ENCODE results near the gene SORCS1. TPM values are rescaled to one million over a fixed set of nuclear protein-coding genes. Genes with fewer than 3 reads are reported as not detected.

Gene SORCS1
- polyA plus RNA-seq, 3 donors = 0.09 TPM; not detected in 2

GRCh38 chr10:106911096-106911495, 253.4 kb downstream of the SORCS1 start:
- Mint-ChIP-seq H3K27me3 (ENCODE audit: low read depth in 3 of 3) (peaks cover 0 to 10% (median 10%) of the 10 kb centered on the region in 3 donors), H3K4me3 (no peak overlapping the region), H3K4me1 (peaks cover 2% of the 10 kb centered on the region), H3K36me3 (no peaks in the 10 kb centered on the region), H3K9me3 (peaks cover 0 to 4% (median 2%) of the 10 kb centered on the region in 7 donors), H3K27ac (no peak overlapping the region)
- Histone ChIP-seq H3K9ac (ENCODE audit: insufficient read depth, low read length, poor library complexity, severe bottlenecking) (no peak overlapping the region), H3K27ac (ENCODE audit: low read depth in 1 of 2, low read length in 2 of 2) (no peak overlapping the region), H3K4me2 (replicated peaks; ENCODE audit: extremely low read depth, low read length, poor library complexity, severe bottlenecking) (no peak overlapping the region), H3K27me3 (ENCODE audit: control insufficient read depth in 2 of 2, insufficient read depth in 2 of 2, low read length in 2 of 2) (no peaks in the 10 kb centered on the region), H3K36me3 (replicated peaks in 1 of 2; ENCODE audit: control insufficient read depth in 1 of 2, insufficient read depth in 2 of 2, low read length in 2 of 2) (no peaks in the 10 kb centered on the region), H2AFZ (ENCODE audit: insufficient read depth, low read depth, low read length, poor library complexity, severe bottlenecking) (no peak overlapping the region), H3K79me2 (ENCODE audit: insufficient read depth, low read length) (no peaks in the 10 kb centered on the region), H4K20me1 (ENCODE audit: insufficient read depth, low read length) (no peaks in the 10 kb centered on the region), H3K4me3 (replicated peaks in 1 of 3; ENCODE audit: low read depth in 2 of 3, low read length in 3 of 3) (no peak overlapping the region), H3K9me3 (replicated peaks in 1 of 2; ENCODE audit: control insufficient read depth in 1 of 2, insufficient read depth in 1 of 2, low read length in 2 of 2) (no peaks in the 10 kb centered on the region), H3K4me1 (ENCODE audit: control insufficient read depth in 1 of 2, insufficient read depth in 2 of 2, low read length in 2 of 2) (no peaks in the 10 kb centered on the region)
- intact Hi-C loops (cut with micrococcal nuclease) = no loop called here
- 87% methylated on average over 3 of the region's 3 CpGs for WGBS (ENCODE audit: insufficient coverage)
- DNase-seq = no peak
- TF ChIP-seq CTCF (IDR thresholded peaks at IDR 0.05) = no peak

- Histone ChIP-seq H3K79me2 (ENCODE audit: insufficient read depth, low read length) (no peaks in the 10 kb centered on the region), H2AFZ (ENCODE audit: insufficient read depth, low read depth, low read length, poor library complexity, severe bottlenecking) (no peak overlapping the region), H3K9ac (ENCODE audit: insufficient read depth, low read length, poor library complexity, severe bottlenecking) (no peak overlapping the region), H3K27me3 (ENCODE audit: control insufficient read depth in 2 of 2, insufficient read depth in 2 of 2, low read length in 2 of 2) (no peaks in the 10 kb centered on the region), H3K4me3 (replicated peaks in 1 of 3; ENCODE audit: low read depth in 2 of 3, low read length in 3 of 3) (no peak overlapping the region), H3K4me2 (replicated peaks; ENCODE audit: extremely low read depth, low read length, poor library complexity, severe bottlenecking) (no peak overlapping the region), H3K4me1 (ENCODE audit: control insufficient read depth in 1 of 2, insufficient read depth in 2 of 2, low read length in 2 of 2) (no peaks in the 10 kb centered on the region), H3K9me3 (replicated peaks in 1 of 2; ENCODE audit: control insufficient read depth in 1 of 2, insufficient read depth in 1 of 2, low read length in 2 of 2) (no peaks in the 10 kb centered on the region), H4K20me1 (ENCODE audit: insufficient read depth, low read length) (no peaks in the 10 kb centered on the region), H3K36me3 (replicated peaks in 1 of 2; ENCODE audit: control insufficient read depth in 1 of 2, insufficient read depth in 2 of 2, low read length in 2 of 2) (no peaks in the 10 kb centered on the region), H3K27ac (ENCODE audit: low read depth in 1 of 2, low read length in 2 of 2) (no peak overlapping the region)
- Mint-ChIP-seq H3K27me3 (ENCODE audit: low read depth in 3 of 3) (peaks cover 0 to 10% (median 10%) of the 10 kb centered on the region in 3 donors), H3K27ac (no peak overlapping the region), H3K36me3 (no peaks in the 10 kb centered on the region), H3K4me1 (peaks cover 2% of the 10 kb centered on the region), H3K9me3 (peaks cover 0 to 4% (median 3%) of the 10 kb centered on the region in 7 donors), H3K4me3 (no peak overlapping the region)
- no peak for DNase-seq
- intact Hi-C loops (cut with micrococcal nuclease) = no loop called here
- no CpG with 5 or more reads among the region's 4 CpGs for WGBS (ENCODE audit: insufficient coverage)
- TF ChIP-seq CTCF (IDR thresholded peaks at IDR 0.05) = no peak
Observed at GRCh38 chr10:106910666-106911065, 253.8 kb downstream of the SORCS1 start.

All from CD14-positive monocyte (primary cell).